ENCODE data around the gene KDM2A.
"Not testable (repeated sequence)": the region's sequence is repeated elsewhere in the genome, so short reads cannot be mapped to it uniquely, and the experiment has no call there.

KDM2A gene

DNA sequence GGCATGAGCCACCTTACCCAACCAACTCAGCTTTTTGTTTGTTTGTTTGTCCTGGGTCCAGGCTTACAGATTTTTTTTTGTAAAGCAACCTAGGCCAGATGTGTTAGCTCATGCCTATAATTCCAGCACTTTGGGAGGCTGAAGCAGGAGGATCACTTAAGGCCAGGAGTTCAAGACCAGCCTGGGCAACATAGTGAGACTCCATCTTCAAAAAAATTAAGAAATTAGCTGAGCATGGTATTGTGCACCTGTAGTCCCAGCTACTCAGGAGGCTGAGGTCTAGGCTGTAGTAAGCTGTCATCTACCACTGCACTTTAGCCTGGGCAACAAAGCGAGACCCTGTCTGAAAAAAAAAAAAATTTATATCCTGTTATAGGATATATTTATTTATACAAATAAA is 118.5 kb downstream of the KDM2A start:
- no peak for DNase-seq (ENCODE audit: low read depth)

DNA sequence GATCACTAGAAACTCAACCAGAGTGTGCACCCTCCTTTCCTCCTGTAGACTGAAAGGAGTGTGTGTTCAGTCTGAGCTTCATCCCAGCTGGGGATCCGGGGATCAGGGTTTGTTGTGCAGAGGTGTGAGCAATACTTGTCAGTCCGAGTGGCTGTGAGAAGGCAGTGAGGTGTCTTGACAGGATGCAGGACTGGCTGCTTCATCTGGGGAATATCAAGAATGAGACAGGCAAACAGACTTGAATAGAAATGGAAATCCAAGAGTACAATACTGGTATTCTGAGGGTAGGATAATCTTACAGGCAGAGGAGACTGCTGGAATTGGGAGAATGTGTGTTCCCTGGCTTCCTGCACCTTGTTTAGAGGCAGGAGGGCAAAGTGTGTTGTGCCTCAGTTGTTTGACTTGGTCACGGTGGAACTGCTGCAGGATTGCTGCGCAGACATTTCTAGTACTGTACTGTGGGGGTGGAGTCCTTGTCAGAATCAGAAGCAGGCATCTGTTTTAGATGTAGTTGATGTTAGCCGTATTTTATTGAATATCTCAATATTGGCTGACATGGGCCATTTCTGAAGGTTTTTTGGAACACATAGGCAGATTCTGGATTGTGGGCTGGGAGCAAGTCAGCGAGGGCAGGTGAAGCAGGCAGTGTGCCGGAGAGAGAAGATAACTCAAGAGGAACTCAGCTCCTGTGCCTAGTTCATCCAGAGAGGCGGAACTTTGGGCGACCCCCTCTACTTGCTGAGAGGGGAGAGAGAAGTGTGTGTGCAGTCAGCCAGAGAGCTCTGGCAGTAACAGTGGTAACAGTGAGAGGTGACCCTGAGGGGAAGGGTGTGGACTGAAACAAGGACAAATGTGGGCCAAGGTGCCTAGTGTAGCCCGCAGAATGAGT is 120.1 kb downstream of the KDM2A start:
- no peak for DNase-seq (ENCODE audit: low read depth)

DNA sequence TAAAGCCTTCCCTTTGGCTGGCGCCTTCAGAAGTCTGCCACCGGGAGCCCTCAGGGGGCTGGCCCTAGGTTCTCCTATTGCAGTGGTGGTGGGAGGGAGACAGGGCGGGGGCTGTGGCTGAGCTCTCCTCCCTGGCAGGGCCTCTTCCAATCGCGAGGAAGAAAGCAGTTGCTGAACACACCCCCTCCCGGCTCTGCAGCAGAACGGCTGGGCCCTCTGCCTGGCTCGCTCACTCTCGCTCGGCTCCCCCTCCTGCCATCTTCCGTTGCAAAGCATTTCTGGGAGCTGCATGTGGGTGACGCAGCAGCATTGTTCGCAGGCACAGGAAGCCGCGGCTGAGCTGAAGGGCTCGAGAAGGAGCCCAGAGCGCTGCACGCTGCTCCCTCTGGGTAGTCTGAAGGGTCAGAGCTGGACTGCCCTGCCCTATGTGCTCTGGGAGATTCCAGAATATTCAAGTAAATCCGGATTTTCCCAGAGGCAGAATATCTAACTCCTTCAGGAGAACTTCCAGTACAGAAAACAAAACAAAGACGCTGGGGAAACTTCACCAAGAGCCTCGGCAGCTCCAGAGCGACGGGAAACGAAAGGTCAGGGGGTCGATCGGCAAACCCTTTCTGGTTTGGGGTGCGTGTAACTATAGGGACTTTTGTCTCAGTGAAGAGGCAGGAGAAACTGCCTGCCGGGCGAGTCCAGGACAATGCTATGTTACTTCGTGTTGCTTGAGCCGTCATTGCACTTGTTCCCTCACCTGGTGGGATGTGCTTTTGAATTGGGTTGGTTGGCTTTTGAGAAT is 120.9 kb downstream of the KDM2A start:
- DNase-seq (ENCODE audit: low read depth) = peak; percentile 91

DNA sequence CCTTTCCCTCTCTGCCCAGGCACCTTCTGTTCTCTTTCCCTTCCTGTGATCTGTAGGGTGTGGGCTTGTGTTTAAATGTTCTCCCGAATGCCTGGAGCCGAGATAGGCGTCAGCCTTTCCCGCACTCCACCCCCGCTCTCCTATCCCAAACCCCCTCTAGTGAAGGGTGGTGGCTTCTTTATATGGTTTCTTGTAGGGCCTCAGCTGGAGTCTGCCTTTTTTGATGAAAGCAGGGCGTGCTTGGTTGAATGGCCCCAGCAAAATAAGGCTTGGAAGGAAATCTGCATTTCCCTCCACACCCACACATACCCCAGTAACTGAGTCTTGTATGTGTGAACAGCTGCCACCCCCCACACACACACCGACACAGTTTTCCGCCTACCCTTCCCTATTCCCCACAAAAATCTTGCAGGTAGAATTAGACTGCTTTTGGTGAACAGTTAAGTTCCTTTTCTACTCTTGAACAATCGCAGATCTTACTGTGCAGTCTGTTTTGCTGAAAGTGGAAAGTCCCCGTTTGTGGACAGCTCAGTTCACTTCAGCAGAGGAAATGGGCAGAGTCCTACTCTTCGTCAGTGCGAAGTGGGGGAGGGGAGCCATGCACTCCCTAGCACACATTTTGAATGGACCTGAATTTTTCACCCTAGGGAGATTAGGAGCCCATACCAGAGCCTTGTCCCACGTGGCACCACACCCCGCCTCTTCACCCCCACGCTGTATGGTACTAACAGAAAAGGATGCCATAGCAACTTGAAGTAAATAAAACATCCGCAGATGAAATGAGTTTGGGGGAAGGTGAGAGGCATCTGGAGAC is 121.7 kb downstream of the KDM2A start:
- DNase-seq (ENCODE audit: low read depth) = peak; percentile 64

DNA sequence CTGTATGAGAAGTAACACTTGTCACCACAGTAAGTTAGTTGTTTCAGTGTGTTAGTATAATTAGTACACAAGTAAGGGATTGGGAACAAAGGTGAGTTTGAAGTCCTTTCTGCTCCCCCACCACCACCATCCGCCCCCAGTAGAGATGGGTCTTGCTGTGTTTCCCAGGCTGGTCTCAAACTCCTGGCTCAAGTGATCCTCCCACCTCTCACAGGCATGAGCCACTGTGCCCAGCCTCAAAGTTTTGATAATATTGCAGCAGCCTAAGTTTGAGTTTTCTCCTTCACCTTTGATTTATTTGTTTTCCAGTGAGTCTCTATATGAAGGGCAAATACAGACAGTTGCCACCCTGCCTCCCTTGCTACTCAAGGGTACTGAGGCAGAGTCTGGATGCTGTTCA is 123.5 kb downstream of the KDM2A start:
- no peak for DNase-seq (ENCODE audit: low read depth)

DNA sequence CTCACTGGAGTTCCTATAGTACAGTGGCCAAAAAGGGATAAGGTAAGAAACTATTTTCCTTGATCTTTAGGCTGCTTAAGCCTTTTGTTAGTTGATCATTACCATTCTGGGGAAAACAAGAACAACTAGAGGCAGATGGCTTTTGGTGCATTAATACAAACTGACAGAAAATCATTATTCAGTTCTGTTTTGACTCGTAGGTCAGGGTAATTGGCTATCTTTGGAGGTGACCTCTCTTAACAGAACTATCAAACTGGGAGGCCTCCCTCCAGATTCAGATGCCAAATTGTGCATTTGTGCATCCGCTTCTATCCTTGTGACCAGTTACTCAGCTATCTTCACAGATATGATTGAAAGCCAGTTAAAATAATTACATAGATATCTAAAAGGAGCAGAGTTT is 124.0 kb downstream of the KDM2A start:
- no peak for DNase-seq (ENCODE audit: low read depth)

DNA sequence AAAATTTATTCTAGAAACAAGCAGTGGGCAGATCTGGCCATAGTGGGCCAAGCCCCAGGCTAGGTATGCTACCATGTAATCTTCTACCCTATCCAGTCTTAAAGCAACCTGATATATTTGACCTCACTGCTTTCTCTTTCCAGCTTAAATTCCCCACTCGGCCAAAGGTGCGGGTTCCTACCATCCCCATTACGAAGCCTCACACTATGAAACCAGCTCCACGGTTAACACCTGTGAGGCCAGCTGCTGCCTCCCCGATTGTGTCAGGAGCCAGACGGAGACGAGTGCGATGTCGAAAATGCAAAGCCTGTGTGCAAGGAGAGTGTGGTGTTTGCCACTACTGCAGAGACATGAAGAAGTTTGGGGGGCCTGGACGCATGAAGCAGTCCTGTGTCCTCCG is 126.0 kb downstream of the KDM2A start:
- no peak for DNase-seq (ENCODE audit: low read depth)

DNA sequence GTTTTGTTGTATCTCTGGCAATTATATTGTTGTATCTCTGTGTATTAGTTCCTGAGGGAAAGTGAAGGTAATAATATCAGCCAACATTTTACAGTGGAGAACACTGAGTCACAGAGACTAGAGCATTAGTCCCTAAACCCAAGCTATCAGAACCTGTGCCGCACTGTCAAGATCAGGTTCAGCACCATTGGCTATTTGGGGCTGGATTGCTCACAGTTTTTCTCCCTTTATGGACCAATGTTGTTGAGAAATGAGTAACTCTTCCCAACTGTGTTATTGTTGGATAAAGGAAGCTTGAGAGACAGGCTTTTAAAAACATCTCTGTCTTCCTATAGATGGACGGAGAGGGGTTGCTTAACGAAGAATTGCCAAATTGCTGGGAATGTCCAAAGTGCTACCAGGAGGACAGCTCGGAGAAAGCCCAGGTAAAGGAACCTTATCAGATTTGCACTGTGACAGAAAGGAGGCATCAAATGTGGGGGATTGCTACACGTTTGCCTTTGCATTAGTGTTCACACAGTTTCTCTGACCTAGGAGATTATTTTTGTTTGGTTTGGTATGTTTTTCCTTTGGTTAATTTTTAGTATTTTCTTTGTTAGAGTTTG is 129.0 kb downstream of the KDM2A start:
- no peak for DNase-seq (ENCODE audit: low read depth)

DNA sequence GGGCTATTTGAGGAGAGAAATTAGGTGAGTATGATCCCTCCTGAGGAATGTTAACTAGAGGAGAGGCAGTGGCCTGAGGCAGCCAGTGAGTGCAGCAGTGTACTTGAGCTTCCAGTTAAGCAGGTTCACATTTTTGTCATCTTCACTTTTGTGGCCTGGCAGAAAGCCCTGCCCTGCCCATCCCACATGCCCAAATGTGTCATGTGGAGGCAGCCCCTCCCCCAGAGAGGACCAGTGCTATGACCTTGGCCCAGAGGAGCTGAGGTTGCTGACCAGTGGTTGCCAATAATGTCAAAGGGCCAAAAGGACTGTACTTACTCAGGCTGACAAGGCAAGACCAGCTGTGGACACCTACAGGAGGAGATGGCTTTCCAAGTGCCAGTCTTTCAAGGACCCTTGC is 129.6 kb downstream of the KDM2A start:
- no peak for DNase-seq (ENCODE audit: low read depth)

DNA sequence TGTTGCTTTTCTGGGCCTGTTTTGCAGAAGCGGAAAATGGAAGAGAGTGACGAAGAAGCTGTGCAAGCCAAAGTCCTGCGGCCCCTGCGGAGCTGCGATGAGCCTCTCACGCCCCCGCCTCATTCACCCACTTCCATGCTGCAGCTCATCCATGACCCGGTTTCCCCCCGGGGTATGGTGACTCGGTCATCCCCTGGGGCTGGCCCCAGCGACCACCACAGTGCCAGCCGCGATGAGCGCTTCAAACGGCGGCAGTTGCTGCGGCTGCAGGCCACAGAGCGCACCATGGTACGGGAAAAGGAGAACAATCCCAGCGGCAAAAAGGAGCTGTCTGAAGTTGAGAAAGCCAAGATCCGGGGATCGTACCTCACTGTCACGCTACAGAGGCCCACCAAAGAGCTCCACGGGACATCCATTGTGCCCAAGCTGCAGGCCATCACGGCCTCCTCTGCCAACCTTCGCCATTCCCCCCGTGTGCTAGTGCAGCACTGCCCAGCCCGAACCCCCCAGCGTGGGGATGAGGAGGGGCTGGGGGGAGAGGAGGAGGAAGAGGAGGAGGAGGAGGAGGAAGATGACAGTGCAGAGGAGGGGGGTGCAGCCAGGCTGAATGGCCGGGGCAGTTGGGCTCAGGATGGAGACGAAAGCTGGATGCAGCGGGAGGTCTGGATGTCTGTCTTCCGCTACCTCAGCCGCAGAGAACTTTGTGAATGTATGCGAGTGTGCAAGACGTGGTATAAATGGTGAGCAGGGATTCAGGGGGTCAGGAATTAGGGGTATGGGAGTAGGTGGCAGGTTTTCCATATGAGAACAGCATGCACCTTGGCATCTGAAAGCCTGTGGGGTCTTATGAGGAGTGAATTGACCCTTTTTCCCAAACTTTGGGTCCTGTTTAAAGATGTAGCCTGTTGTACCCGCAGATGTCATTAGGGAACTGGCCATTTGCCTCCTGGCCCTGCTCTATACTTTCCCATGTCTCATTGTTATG is 131.3 kb downstream of the KDM2A start:
- no peak for DNase-seq (ENCODE audit: low read depth)

DNA sequence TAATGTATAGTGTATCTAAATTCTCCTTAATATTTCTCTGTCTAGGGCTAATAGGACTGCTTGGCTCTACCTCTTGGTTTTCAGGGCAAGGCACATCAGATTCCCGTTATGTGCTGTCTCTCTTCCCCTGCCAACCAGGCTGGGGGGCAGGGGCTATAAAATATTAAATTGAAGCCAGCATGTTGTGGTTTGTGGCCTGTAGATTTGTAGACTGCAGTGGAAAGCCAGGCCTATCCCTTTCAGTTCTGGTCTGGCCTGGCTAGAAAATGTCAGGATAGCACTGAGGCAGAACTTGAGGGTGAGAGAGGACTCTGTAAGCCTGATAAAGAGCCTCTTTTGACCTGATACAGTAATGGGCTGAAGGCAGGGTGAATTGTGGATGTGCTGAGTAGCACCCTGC is 132.8 kb downstream of the KDM2A start:
- no peak for DNase-seq (ENCODE audit: low read depth)

DNA sequence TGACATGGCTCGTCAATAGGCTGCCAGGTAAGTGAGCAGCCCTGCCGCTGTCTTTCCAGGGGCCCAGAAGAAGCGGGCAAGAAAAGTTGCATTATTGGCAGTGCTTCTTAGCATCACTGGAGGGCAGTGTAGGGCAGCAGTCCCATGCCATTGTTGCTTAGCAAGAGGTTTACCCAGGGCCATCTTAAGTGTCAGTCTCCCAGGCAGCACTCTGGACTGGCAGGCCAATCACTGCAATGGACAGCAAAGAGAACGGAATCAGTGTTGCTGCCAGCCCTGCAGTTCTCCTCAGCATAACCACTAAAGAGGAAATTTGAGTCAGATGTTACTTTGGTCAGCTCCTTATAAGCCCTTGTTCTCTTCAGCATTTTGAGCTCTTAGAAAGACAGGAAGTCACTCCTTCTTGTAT is 133.8 kb downstream of the KDM2A start:
- DNase-seq (ENCODE audit: low read depth) = no peak

DNA sequence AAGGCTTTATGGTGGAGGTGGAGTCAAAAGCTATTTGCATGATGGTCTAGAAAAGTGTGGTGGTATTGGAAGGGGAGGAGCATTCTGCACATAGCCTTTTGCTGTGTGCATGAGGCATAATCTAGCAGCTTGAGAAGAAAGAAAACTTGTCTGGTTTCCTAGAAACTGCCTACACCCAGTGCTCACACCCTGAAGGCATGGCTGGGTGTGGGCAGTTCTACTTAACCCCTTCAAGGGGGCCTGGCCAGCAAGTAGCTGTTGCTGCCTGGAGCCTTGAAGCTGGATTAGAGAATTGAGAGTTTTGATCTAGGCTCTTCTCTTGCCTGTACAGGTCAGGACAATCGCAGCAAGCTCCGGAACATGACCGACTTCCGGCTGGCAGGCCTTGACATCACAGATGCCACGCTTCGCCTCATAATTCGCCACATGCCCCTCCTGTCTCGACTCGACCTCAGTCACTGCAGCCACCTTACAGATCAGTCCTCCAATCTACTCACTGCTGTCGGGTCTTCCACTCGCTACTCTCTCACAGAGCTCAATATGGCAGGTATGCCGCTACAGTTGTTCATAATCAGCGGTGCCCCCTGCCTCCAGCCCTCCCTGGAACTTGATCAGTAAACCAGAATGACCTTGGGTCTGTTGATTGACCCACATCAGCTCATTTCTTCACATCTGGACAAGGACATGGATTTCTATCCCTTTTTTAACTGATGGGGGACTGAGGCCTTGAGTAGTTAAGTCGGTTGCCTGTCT is 135.0 kb downstream of the KDM2A start:
- no peak for DNase-seq (ENCODE audit: low read depth)

DNA sequence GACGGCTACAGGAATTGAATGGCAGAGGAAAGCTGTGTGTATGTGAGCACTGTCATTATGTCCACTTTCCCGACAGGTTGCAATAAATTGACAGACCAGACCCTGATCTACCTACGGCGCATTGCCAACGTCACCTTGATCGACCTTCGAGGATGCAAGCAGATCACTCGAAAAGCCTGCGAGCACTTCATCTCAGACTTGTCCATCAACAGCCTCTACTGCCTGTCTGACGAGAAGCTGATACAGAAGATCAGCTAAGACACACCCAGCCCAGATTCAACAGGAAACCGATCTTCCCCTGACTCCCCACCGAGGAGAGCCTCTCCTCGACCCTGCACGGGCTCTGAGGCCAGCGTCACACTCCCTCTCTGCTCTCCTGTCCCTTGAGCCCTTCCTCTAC is 135.7 kb downstream of the KDM2A start:
- DNase-seq (ENCODE audit: low read depth) = no peak

DNA sequence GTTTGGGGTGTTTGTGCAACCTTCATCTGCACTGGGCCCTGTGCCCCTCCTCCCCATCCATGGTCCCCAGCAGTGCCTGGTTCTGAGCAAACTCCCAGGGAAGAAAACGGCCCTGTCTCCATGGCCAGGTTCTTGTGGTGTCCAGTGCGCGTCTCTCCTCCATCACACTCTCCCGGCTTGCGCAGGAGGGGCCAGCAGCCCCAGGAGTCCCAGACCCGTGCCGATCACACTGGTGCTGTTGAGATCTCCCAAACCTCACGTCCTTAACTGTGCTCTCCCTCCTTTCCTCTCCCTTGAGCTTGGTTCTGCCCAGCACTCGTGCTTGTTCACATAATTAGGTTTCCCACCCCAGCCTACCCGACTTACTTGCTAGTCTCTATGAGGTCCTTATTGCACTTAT is 136.3 kb downstream of the KDM2A start:
- no peak for DNase-seq (ENCODE audit: low read depth)

DNA sequence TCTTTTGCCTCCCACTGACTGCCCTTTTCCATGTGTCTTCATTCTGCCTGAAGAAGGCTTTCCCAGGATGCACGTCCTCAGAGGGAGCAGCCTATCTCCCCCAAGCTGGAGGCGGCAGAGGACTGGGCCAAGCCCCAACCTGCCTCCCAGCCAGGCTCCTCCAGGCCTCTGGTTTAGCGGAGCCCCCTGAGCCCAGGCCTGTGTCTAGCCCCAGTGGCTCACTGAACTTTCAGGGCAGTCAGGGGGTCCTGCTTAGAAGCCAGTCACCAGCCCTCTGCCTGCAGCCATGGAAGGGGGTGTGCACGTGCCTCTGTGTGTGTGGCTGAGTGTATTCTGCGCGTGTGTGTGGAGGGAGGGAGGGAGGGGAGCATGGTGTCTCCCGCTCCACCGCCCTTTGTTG is 136.8 kb downstream of the KDM2A start:
- no peak for DNase-seq (ENCODE audit: low read depth)

DNA sequence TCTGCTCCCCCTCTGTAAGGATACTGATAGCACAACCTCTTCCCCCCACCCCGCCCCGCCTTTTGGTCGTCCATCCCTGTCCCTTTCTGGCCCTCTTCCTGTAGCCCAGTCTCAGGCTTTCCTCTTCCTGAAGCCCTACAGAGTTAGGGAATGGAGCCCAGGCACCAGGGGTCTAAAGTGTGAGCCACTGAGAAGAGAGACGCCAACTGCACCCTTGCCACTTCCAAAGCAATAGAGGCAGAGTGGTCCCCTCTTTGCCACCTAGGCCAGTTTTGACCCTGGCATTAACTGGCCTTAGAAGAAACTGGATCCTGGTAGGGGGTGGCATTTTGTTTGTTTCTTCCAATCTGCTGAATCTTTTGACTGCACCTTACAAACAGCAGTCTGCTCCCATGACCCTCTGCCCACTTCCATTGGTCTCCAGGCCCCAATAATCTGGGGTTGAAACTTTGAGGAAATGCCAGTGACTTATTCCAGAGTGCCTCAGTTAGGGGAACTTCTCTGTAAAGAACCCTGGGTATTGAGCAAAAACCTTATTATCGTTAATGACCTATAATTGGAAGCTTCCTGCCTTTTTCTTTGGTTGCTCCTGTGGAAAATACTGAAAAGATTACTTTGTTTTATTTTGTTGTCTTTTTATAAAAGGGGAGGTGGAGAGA is 137.5 kb downstream of the KDM2A start:
- no peak for DNase-seq (ENCODE audit: low read depth)

DNA sequence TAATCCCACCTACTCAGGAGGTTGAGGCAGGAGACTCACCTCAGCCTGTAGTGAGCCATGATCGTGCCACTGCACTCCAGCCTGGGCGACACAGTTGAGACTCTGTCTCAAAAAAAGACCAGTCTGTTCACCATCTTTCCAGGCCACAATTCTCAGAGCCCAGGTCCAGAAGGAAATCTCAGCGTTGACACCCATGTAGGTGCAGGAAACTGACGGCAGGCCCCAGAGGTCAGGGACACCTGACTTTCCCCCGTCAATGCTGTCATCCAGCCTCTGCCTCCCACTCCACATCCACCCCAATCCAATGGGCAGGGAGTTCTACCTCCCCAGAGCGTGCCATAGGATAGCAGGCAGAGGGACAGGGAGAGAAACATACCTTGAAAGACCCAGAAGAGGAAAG is 141.3 kb downstream of the KDM2A start:
- no peak for DNase-seq (ENCODE audit: low read depth)

DNA sequence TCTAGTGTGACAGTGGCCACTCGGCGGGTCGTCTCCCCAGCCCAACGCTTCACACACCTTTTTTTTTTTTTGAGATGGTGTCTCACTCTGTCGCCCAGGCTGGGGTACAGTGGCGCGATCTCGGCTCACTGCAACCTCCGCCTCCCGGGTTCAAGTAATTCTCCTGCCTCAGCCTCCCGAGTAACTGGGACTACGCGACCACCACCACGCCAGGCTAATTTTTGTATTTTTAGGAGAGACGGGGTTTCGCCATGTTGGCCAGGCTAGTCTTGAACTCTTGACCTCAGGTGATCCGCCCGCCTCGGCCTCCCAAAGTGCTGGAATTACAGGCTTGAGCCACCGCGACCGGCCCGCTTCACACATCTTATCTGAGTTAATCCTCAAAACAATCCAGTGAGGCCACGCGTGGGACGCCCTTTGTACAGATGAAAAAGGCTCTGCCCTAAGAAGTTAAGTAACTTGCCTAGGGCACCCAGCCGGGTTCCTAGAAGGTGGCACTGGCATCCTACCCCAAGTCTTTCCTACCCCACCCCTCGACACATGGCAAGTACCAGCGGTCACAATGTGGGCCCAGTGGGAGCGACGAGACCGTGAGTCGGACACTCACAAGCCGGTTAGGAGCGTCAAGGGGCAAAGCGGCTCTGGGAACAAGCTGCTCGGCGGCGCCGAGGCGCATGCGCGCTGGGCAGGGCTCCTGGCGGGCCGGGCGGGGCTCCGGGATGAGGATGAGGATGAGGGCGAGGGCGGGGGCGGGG is 142.0 kb downstream of the KDM2A start:
- DNase-seq (ENCODE audit: low read depth) = not testable (repeated sequence)
